ENCODE results near the gene DKK3. TPM values are rescaled to one million over a fixed set of nuclear protein-coding genes. Genes with fewer than 3 reads are reported as not detected.

DKK3 gene
- polyA plus RNA-seq, 1 of the 3 experiments (the other 2 are of a cell fraction): 1,174 TPM

GRCh38 chr11:11916981-11917399 is 91.4 kb downstream of the DKK3 start:
- ChIA-PET CTCF (no interaction called here), POLR2A (no interaction called here)
- no peaks in the 10 kb centered on the region for H3K27me3 ChIP-seq (ENCODE audit: insufficient read depth)
- H3K27ac ChIP-seq (ENCODE audit: low read depth in 2 of 2, low read length in 1 of 2): peak overlapping the region in 1 of 2 experiments; percentile 28; a peak in 1 of 4 replicates
- H3K4me3 ChIP-seq (ENCODE audit: low read depth in 2 of 2, low read length in 1 of 2): no peak overlapping the region
- no peak overlapping the region for H3K9ac ChIP-seq
- no peak for DNase-seq
- no peak overlapping the region for H2AFZ ChIP-seq (ENCODE audit: low read depth)
- no peaks in the 10 kb centered on the region for H3K9me2 ChIP-seq
- no peaks in the 10 kb centered on the region for H3K9me3 ChIP-seq
- H4K20me1 ChIP-seq (ENCODE audit: insufficient read depth): no peaks in the 10 kb centered on the region
- H3K36me3 ChIP-seq (replicated peaks in 1 of 2; ENCODE audit: control insufficient read depth in 1 of 2, insufficient read depth in 2 of 2, low read length in 1 of 2): peaks cover 37 to 56% of the 10 kb centered on the region in 2 experiments
- no peak overlapping the region for H3K4me2 ChIP-seq
- H3K4me1 ChIP-seq (ENCODE audit: control insufficient read depth in 1 of 2, insufficient read depth in 2 of 2, low read depth in 1 of 2, low read length in 1 of 2): 0 out of 4 replicates have a peak, but pooled peaks cover 0 to 11% of the 10 kb centered on the region in 2 experiments
- H3F3A ChIP-seq (replicated peaks; ENCODE audit: insufficient read depth): peaks cover 33% of the 10 kb centered on the region
- 97% methylated on average over 1 of the region's 1 CpG for WGBS (ENCODE audit: low lambda C conversion rate)
- no peaks in the 10 kb centered on the region for H3K79me2 ChIP-seq (ENCODE audit: insufficient read depth)
- TF ChIP-seq PBX3 (IDR thresholded peaks at IDR 0.05) (0 out of 2 replicates have a peak, but pooled peaks have one; percentile 40), USF1 (IDR thresholded peaks at IDR 0.05; ENCODE audit: borderline replicate concordance, low read depth) (no peak), EZH2phosphoT487 (IDR thresholded peaks at IDR 0.05; ENCODE audit: borderline replicate concordance, low read depth) (no peak), YY1 (IDR thresholded peaks at IDR 0.05; ENCODE audit: low read depth) (no peak), RAD21 (IDR thresholded peaks at IDR 0.05; ENCODE audit: low read length) (no peak), EP300 (IDR thresholded peaks at IDR 0.05; ENCODE audit: borderline replicate concordance in 1 of 2, low read depth in 1 of 2, low read length in 1 of 2) (no peak), CTCF (IDR thresholded peaks at IDR 0.05) (no peak), TEAD4 (IDR thresholded peaks at IDR 0.05; ENCODE audit: borderline replicate concordance, insufficient read depth) (peak; percentile 71; the same call in 1 of the 2 replicates), JUND (IDR thresholded peaks at IDR 0.05) (no peak), NRF1 (IDR thresholded peaks at IDR 0.05; ENCODE audit: low read depth, low read length) (no peak), USF2 (IDR thresholded peaks at IDR 0.05; ENCODE audit: borderline replicate concordance, low read depth, low read length) (no peak), NFIC (IDR thresholded peaks at IDR 0.05; ENCODE audit: borderline replicate concordance) (0 out of 2 replicates have a peak, but pooled peaks have one; percentile 10), GATA2 (CRISPR knock-in tag; IDR thresholded peaks at IDR 0.05) (no peak), MAX (IDR thresholded peaks at IDR 0.05; ENCODE audit: low read depth) (peak; percentile 12; the same call in 1 of the 2 replicates), SMC3 (IDR thresholded peaks at IDR 0.05; ENCODE audit: low read depth, low read length) (no peak), RFX5 (IDR thresholded peaks at IDR 0.05; ENCODE audit: low read length) (no peak), RCOR1 (IDR thresholded peaks at IDR 0.05; ENCODE audit: low read length) (no peak), GABPA (IDR thresholded peaks at IDR 0.05; ENCODE audit: low read depth) (no peak), SIN3A (IDR thresholded peaks at IDR 0.05; ENCODE audit: borderline replicate concordance, low read depth, low read length) (no peak), FOXM1 (IDR thresholded peaks at IDR 0.05; ENCODE audit: low read depth) (no peak), REST (IDR thresholded peaks at IDR 0.05; ENCODE audit: low read depth, low read length) (no peak), MXI1 (IDR thresholded peaks at IDR 0.05; ENCODE audit: low read depth, low read length) (no peak), CHD2 (IDR thresholded peaks at IDR 0.05; ENCODE audit: low read length, partially characterized antibody) (no peak), FOXJ3 (CRISPR knock-in tag; IDR thresholded peaks at IDR 0.05) (no peak), TCF12 (IDR thresholded peaks at IDR 0.05) (peak; percentile 13; the same call in 1 of the 2 replicates), MEF2A (IDR thresholded peaks at IDR 0.05; ENCODE audit: borderline replicate concordance, low read depth) (no peak), TAF1 (IDR thresholded peaks at IDR 0.05; ENCODE audit: borderline replicate concordance, low read depth, low read length) (no peak)
